Measurements from ENCODE around the gene ASPRV1.

DNA sequence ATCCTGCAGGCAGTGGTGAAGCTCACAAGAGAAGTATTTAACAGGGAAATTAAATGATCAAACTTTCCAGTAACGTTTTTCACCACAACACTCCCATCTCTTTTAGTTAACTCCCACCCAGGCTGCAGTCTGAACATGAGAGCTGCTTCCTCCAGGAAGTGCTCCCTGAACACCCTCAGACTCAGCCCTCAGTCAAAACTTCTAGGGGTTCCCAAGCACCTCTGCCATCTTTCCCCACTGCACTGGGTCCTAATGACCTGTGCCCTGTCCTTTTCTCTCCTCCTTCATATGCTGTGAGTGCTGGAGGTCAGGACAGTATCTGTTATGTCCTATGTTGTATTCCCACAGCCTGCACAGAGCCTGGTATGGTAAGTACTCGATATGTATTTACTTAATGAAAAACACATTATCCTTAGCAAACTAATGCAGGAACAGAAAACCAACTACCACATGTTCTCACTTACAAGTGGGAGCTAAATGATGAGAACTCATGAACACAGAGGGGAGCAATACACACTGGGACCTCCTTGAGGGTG, 49.2 kb upstream of the ASPRV1 start:
- TF ChIP-seq ZBTB43 (CRISPR knock-in tag; IDR thresholded peaks at IDR 0.05) (no peak), ESRRA (CRISPR knock-in tag; IDR thresholded peaks at IDR 0.05; ENCODE audit: borderline replicate concordance) (no peak), E2F5 (CRISPR knock-in tag; IDR thresholded peaks at IDR 0.05) (no peak), CREB1 (CRISPR knock-in tag; IDR thresholded peaks at IDR 0.05) (no peak), ZNF423 (CRISPR knock-in tag; IDR thresholded peaks at IDR 0.05) (no peak), TCF7 (CRISPR knock-in tag; IDR thresholded peaks at IDR 0.05; ENCODE audit: low read depth) (no peak), IRF1 (CRISPR knock-in tag; IDR thresholded peaks at IDR 0.05) (no peak), ZNF416 (CRISPR knock-in tag; IDR thresholded peaks at IDR 0.05) (no peak)
- TF ChIP-seq, protein P1, sequence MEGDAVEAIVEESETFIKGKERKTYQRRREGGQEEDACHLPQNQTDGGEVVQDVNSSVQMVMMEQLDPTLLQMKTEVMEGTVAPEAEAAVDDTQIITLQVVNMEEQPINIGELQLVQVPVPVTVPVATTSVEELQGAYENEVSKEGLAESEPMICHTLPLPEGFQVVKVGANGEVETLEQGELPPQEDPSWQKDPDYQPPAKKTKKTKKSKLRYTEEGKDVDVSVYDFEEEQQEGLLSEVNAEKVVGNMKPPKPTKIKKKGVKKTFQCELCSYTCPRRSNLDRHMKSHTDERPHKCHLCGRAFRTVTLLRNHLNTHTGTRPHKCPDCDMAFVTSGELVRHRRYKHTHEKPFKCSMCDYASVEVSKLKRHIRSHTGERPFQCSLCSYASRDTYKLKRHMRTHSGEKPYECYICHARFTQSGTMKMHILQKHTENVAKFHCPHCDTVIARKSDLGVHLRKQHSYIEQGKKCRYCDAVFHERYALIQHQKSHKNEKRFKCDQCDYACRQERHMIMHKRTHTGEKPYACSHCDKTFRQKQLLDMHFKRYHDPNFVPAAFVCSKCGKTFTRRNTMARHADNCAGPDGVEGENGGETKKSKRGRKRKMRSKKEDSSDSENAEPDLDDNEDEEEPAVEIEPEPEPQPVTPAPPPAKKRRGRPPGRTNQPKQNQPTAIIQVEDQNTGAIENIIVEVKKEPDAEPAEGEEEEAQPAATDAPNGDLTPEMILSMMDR (IDR thresholded peaks at IDR 0.05): no peak
- TF ChIP-seq, protein P2, sequence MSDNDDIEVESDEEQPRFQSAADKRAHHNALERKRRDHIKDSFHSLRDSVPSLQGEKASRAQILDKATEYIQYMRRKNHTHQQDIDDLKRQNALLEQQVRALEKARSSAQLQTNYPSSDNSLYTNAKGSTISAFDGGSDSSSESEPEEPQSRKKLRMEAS (CRISPR knock-in tag; IDR thresholded peaks at IDR 0.05): no peak
- TF ChIP-seq, protein P3, sequence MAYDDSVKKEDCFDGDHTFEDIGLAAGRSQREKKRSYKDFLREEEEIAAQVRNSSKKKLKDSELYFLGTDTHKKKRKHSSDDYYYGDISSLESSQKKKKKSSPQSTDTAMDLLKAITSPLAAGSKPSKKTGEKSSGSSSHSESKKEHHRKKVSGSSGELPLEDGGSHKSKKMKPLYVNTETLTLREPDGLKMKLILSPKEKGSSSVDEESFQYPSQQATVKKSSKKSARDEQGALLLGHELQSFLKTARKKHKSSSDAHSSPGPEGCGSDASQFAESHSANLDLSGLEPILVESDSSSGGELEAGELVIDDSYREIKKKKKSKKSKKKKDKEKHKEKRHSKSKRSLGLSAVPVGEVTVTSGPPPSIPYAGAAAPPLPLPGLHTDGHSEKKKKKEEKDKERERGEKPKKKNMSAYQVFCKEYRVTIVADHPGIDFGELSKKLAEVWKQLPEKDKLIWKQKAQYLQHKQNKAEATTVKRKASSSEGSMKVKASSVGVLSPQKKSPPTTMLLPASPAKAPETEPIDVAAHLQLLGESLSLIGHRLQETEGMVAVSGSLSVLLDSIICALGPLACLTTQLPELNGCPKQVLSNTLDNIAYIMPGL (CRISPR knock-in tag; IDR thresholded peaks at IDR 0.05): no peak
- TF ChIP-seq, protein P4, sequence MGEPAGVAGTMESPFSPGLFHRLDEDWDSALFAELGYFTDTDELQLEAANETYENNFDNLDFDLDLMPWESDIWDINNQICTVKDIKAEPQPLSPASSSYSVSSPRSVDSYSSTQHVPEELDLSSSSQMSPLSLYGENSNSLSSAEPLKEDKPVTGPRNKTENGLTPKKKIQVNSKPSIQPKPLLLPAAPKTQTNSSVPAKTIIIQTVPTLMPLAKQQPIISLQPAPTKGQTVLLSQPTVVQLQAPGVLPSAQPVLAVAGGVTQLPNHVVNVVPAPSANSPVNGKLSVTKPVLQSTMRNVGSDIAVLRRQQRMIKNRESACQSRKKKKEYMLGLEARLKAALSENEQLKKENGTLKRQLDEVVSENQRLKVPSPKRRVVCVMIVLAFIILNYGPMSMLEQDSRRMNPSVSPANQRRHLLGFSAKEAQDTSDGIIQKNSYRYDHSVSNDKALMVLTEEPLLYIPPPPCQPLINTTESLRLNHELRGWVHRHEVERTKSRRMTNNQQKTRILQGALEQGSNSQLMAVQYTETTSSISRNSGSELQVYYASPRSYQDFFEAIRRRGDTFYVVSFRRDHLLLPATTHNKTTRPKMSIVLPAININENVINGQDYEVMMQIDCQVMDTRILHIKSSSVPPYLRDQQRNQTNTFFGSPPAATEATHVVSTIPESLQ (CRISPR knock-in tag; IDR thresholded peaks at IDR 0.05): no peak
- TF ChIP-seq, protein P5, sequence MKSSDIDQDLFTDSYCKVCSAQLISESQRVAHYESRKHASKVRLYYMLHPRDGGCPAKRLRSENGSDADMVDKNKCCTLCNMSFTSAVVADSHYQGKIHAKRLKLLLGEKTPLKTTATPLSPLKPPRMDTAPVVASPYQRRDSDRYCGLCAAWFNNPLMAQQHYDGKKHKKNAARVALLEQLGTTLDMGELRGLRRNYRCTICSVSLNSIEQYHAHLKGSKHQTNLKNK (CRISPR knock-in tag; IDR thresholded peaks at IDR 0.05): no peak
